Nephron (organoid): Measurements from ENCODE around the gene SOCS6.

Source experiments
- H3K27ac Mint-ChIP-seq, 3 experiments: 2 replicates each; pipeline ENCODE4 v1.8.0; 2020; ENCODE audit warnings: mixed read lengths in 3 of 3, mild to moderate bottlenecking in 2 of 3, moderate library complexity in 1 of 3
- H3K27me3 Mint-ChIP-seq: 2 replicates; pipeline ENCODE4 v1.8.0; 2021; ENCODE audit warnings: low read depth, mild to moderate bottlenecking, moderate library complexity, mixed read lengths
- H3K36me3 Mint-ChIP-seq: 2 replicates; pipeline ENCODE4 v1.8.0; 2020; ENCODE audit warnings: low read depth, mixed read lengths
- H3K4me1 Mint-ChIP-seq: 2 replicates; pipeline ENCODE4 v1.8.0; 2020; ENCODE audit warnings: mixed read lengths
- H3K4me3 Mint-ChIP-seq, 3 experiments: 2 replicates each; pipeline ENCODE4 v1.8.0; 2020; ENCODE audit warnings: mild to moderate bottlenecking in 3 of 3, mixed read lengths in 3 of 3, moderate library complexity in 2 of 3
- H3K9me3 Mint-ChIP-seq: 2 replicates; pipeline ENCODE4 v1.8.0; 2020; ENCODE audit warnings: mixed read lengths
- TF ChIP-seq, protein P1 (sequence below), 3 experiments: fragments of 200-600 bp; sonication (generic); IDR thresholded peaks; one replicate each; pipeline ENCODE4 v1.5.0; 2021; ENCODE audit warnings: antibody characterized with exemption in 3 of 3; ENCODE audit not compliant: unreplicated experiment in 3 of 3

Gene SOCS6

DNA sequence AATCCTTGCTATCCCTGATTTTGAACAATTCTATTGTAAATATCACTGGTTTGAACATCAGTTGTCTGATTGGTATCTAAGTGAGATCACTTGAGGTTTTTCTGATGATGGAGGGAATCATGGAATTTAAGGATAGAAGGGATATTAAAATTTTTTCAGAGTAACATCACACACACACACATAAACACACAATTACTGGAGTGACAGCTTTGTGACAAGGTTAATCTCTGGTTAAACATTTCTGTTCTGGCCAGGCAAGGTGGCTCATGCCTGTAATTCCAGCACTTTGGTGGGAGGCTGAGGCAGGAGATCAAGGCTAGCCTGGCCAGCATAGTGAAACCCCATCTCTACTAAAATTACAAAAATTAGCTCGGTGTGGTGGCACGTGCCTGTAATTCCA is 85.3 kb downstream of the SOCS6 start:
- H3K9me3 Mint-ChIP-seq: no peaks in the 10 kb centered on the region
- H3K4me3 Mint-ChIP-seq: no peak overlapping the region
- no peaks in the 10 kb centered on the region for H3K27me3 Mint-ChIP-seq
- TF ChIP-seq, protein P1, sequence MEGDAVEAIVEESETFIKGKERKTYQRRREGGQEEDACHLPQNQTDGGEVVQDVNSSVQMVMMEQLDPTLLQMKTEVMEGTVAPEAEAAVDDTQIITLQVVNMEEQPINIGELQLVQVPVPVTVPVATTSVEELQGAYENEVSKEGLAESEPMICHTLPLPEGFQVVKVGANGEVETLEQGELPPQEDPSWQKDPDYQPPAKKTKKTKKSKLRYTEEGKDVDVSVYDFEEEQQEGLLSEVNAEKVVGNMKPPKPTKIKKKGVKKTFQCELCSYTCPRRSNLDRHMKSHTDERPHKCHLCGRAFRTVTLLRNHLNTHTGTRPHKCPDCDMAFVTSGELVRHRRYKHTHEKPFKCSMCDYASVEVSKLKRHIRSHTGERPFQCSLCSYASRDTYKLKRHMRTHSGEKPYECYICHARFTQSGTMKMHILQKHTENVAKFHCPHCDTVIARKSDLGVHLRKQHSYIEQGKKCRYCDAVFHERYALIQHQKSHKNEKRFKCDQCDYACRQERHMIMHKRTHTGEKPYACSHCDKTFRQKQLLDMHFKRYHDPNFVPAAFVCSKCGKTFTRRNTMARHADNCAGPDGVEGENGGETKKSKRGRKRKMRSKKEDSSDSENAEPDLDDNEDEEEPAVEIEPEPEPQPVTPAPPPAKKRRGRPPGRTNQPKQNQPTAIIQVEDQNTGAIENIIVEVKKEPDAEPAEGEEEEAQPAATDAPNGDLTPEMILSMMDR (IDR thresholded peaks at IDR 0.05; ENCODE audit: unreplicated experiment in 3 of 3): no peak
- no peaks in the 10 kb centered on the region for H3K36me3 Mint-ChIP-seq
- H3K27ac Mint-ChIP-seq: peak overlapping the region in 1 of 3 experiments; percentile 39
- H3K4me1 Mint-ChIP-seq: peaks cover 6% of the 10 kb centered on the region

DNA sequence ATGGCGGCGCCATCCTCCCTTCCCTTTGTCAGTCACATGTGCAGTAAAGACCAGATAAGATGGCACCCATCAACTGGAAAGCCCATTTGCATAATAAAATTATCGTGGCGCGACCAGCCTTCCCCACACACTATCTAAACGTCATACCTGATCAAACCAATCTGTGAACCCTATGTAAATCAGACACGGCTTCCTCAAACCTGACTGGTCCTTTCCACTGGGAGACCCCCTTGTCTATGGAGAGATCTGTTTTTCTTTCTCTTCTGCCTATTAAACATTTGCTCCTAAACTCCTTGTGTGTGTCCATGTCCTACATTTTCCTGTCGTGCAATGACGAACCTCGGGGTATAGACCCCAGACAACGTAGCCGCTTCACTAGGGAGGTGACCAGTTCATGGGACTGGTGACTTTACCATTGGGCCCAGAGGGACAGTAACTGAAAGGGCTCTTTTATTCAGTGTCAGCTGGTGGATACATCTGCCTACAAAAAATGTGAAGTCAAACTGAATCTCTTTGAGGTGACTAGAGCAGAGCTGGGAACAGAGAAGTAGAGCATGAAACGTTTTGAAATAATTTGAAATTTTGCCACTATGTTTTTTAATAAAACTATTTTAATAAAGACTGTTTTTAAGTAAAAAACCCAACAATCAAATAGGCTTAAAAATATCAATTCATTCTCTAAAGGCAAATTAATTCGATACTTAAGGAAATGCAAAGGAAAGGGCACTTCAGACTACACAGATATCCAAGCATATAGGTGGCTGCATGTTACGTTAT is 87.5 kb downstream of the SOCS6 start:
- Mint-ChIP-seq H3K27me3 (no peaks in the 10 kb centered on the region), H3K36me3 (no peaks in the 10 kb centered on the region), H3K4me1 (peaks cover 6% of the 10 kb centered on the region), H3K27ac (peak overlapping the region; percentile 37 to 97 (median 88)), H3K4me3 (peak overlapping the region in 1 of 3 experiments; percentile 26), H3K9me3 (no peaks in the 10 kb centered on the region)
- TF ChIP-seq, protein P1 (IDR thresholded peaks at IDR 0.05; ENCODE audit: unreplicated experiment in 3 of 3): no peak

DNA sequence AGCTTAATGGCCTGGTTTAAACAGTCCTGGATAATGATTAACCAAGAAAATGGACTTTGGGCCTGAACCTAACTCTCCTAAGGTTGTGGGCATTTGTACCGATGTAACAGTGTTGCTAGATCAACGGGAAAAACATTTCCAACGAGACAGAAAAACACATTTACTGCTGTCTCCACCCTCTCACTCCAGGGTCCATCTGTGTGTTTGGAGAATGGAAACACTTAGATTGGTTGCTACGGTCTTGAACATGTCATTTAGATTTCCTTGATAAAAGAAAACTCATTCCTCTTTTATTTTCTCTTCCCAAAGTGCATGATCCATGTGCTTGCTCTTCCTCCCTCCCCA is 88.0 kb downstream of the SOCS6 start:
- Mint-ChIP-seq H3K36me3 (no peaks in the 10 kb centered on the region), H3K27ac (peak overlapping the region; percentile 37 to 97 (median 88)), H3K4me3 (no peak overlapping the region), H3K4me1 (peaks cover 6% of the 10 kb centered on the region), H3K9me3 (no peaks in the 10 kb centered on the region), H3K27me3 (no peaks in the 10 kb centered on the region)
- TF ChIP-seq, protein P1 (IDR thresholded peaks at IDR 0.05; ENCODE audit: unreplicated experiment in 3 of 3): no peak

DNA sequence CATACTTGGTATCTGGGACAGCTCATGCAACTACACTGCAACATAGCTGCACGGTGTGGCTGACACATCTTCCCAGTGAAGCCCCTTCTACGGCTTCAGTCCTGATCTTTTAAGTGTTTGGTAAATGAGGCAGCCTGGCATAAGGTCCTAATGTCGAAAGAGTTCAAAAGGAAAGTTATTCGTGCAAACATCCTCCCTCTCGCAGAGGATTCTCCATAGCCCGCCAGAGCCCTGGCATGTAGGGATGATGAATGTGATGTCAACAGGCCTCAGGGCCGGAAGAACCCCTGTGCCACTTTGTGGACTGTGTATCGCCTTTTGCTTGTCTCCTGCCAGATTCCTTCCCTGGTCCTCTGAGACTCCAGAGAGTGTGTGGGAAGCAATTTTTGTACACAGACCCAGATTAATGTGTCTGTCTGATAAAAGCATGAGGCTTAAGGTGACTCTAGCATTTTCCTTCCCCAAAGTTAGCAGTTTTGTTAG is 88.5 kb downstream of the SOCS6 start:
- TF ChIP-seq, protein P1 (IDR thresholded peaks at IDR 0.05; ENCODE audit: unreplicated experiment in 3 of 3): no peak
- H3K4me3 Mint-ChIP-seq: no peak overlapping the region
- H3K4me1 Mint-ChIP-seq: peaks cover 6% of the 10 kb centered on the region

DNA sequence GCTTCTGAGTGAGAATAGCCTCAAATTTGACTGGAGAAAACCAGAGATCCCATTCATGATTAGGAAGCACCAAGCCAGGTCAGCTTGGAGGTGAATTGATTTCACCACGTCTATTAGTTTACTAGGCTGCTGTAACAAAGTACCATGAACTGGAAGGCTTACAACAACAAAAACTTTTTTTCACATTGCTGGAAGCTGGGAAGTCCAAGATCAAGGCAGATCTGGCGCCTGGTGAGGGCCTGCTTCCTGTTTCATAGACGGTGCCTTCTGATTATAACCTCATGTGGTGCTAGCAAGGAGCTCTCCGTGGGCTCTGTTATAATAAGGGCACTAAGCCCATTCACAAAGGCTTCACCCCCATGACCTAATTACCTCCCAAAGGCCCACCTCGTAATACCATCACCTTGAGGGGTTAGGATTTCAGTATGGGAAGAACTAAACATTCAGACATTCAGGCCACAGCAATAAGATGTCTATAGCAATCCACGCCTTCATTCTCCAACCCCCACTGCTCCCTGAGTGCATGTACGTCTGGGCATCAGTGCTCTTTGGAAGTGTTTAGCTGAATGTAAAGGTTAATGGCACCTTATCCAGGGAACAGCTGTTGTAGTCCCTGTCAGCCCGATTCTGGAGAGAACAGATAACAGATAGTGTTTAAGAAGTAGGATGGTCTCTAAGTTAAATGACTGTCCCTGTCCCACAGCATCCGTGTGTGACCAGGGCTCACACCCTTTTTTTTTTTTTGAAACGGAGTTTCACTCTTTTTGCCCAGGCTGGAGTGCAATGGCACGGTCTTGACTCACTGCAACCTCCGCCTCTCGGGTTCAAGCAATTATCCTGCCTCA is 89.2 kb downstream of the SOCS6 start:
- TF ChIP-seq, protein P1 (IDR thresholded peaks at IDR 0.05; ENCODE audit: unreplicated experiment in 3 of 3): no peak
- Mint-ChIP-seq H3K27ac (peak overlapping the region; percentile 37 to 97 (median 88)), H3K27me3 (no peaks in the 10 kb centered on the region), H3K9me3 (no peaks in the 10 kb centered on the region), H3K4me1 (peaks cover 6% of the 10 kb centered on the region), H3K36me3 (no peaks in the 10 kb centered on the region), H3K4me3 (no peak overlapping the region)

More for the DNA sequence above, 88.5 kb downstream of the SOCS6 start:
- Mint-ChIP-seq H3K27ac (peak overlapping the region; percentile 37 to 97 (median 88)), H3K27me3 (no peaks in the 10 kb centered on the region), H3K9me3 (no peaks in the 10 kb centered on the region), H3K36me3 (no peaks in the 10 kb centered on the region)
